ENCODE results near the gene RBBP5.

Gene RBBP5

GRCh38 chr1:205133287-205133686 is 11.5 kb upstream of the RBBP5 start:
- no peak for DNase-seq (ENCODE audit: low read depth)

GRCh38 chr1:205129447-205130029 is 7.8 kb upstream of the RBBP5 start:
- no peak for DNase-seq (ENCODE audit: low read depth)

- DNase-seq (ENCODE audit: low read depth): no peak
These were observed 6.3 kb upstream of the RBBP5 start for GRCh38 chr1:205128050-205128449.

- no peak for DNase-seq (ENCODE audit: low read depth)
These were observed 5.9 kb upstream of the RBBP5 start for GRCh38 chr1:205127646-205128045.

GRCh38 chr1:205124726-205125125 is 2.9 kb upstream of the RBBP5 start:
- DNase-seq (ENCODE audit: low read depth): no peak

DNA sequence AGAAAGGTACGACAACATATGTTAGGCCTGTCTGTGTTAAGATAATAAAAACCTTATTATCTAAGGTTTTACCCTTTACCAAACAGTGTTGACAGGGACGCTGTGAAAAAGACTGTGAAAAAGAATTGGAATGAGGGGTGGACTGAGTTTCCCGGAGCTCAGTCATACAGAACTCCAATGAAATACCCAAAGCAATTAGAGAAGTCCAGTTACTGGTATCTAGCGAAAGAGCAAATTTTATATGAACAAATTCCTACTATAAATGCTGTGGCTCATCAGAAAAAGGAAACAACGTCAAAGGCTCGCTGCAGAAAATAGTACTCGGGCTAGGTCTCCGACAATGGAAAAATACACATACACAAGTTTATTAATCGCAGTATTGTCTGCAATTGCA is 708 bp upstream of the RBBP5 start:
- no peak for DNase-seq (ENCODE audit: low read depth)

DNA sequence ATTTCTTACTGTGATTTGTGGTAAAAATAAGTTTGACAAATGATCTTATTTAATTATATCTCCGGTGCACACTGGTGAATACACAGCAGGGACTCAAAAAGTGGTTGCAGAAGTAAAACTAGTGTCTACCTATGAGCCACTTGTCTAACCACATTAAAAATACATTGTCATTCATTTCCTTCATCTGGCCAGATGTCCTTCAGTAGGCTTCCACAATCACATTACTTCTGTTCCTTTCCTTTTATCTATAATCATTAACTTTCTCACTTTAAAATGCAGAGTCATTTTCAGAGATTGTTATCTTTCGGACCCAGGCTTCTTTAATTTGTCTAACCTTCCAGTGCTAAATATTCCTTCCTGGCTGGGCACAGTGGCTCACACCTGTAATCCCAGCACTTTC is 3.0 kb downstream of the RBBP5 start:
- no peak for DNase-seq (ENCODE audit: low read depth)

GRCh38 chr1:205111354-205111753 is 10.4 kb downstream of the RBBP5 start:
- no peak for DNase-seq (ENCODE audit: low read depth)

DNA sequence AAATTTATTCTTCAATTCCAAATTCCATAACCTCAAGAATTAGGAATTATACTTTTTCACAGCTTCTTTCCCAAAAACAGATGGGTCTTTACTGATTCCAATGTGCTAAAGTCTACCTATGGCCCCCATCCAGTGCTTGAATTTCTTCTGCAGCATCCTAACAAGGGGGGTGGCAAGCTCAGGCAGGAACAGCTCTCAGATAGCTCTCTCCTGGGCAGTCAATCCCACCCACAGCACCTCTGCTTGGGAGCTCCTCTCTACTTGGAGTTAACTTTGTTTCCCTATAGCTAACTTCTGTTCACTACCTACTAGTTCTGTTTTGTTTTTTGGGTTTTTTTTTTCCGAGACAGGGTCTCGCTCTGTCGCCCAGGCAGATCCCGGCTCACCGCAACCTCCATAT is 12.1 kb downstream of the RBBP5 start:
- no peak for DNase-seq (ENCODE audit: low read depth)

DNA sequence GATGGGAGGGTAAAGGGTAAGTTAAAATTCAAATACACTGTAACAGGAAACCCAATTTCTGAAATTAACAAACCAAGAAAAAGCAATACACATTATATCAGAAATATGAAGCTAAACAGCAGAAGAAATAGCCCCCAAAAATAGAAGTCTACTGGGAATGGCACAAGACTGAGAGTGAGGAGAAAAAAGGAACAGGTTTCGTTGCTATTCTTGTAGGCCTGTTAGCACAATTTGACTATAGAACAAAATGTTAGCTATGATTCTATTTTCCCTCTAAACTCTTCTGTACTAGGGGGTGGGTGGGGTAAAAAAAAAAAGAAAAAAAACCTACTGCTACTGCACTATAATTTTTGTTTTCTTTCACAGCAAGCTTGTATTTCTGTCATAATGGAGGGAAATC is 12.5 kb downstream of the RBBP5 start:
- no peak for DNase-seq (ENCODE audit: low read depth)

- no peak for DNase-seq (ENCODE audit: low read depth)
These were observed 13.3 kb downstream of the RBBP5 start for GRCh38 chr1:205108464-205108863.

DNA sequence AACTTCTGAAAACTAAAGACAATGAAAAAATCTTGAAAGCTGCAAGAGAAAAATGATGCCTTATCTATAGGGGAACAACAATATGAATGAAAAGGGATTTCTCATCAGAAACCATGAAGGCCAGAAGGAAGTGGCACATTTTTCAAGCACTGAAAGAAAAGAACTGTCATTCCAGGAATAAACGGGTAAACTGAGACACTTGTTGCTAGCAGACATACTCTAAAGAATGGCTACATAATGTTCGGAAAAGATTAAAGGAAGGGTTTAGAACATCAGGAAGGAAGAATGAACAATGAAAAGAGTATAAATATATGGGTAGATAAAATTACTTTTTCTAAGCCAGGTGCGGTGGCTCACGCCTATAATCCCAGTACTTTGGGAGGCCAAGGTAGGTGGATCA is 14.5 kb downstream of the RBBP5 start:
- DNase-seq (ENCODE audit: low read depth): no peak

- no peak for DNase-seq (ENCODE audit: low read depth)
These were observed 19.4 kb downstream of the RBBP5 start for GRCh38 chr1:205102404-205102803.

GRCh38 chr1:205098242-205098641 is 23.5 kb downstream of the RBBP5 start:
- DNase-seq (ENCODE audit: low read depth): no peak

DNA sequence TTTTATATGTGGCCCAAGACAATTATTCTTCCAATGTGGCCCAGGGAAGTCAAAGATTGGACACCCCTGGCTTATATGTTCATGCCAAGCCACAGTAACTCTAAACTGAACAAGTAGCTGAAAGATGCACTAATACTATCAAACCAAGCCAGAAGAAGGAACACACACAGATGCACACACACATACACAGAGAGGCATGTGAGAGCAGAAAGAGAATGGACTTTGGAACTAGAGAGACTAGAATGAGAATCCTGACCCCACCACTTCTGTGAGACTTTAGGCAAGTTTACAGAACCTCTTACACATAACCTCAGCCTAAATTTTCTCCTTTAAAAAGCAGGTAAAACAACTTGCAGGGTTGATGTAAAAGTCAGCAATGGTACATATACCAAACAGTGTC is 26.4 kb downstream of the RBBP5 start:
- DNase-seq (ENCODE audit: low read depth): no peak

- DNase-seq (ENCODE audit: low read depth): no peak
These were observed 30.6 kb downstream of the RBBP5 start for GRCh38 chr1:205091043-205091740.

DNA sequence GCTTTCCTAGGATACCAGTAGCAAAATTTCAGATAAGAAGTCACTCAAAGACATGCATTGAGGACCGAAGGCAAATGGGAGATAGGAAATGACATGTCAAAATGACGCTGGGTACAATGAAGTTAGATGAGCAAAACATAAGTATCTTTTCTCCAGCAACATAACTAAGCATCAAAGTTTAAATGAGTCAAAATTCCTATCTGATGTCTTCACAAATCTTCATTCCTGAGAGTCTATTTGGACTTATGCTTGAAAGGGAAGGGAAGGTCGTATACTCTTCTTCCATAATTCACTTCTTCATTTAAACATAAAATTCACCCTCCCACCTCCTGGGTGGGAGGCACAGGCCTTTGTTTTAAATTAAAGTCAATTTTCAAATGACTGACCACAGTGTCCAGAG is 33.4 kb downstream of the RBBP5 start:
- DNase-seq (ENCODE audit: low read depth): no peak

- DNase-seq (ENCODE audit: low read depth): no peak
These were observed 37.4 kb downstream of the RBBP5 start, which contains the start of gene TMEM81 for GRCh38 chr1:205084360-205084759. TMEM81 (minus strand) TSS chr1:205084460; CDS start chr1:205084320, 140 bp downstream.

- DNase-seq (ENCODE audit: low read depth): no peak
These were observed 39.3 kb downstream of the RBBP5 start for GRCh38 chr1:205082431-205082830.

DNA sequence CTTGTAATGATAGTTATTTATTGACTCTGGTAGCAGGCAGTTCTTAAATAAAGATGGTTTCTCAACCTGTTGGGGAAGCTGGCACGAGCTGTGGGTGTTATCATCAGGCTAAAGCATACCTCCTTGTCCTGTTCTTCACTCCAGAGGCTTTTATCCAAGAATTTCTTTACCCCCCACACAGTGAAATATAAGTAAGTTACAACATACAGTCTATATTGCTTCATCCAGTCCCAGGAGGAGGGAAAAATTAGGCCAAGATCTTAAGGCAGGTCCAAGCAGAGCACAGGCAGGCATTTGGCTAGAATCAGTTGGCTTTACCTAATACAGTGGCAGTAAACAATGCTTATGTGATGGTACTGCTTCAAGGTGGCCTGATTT is 43.9 kb downstream of the RBBP5 start:
- no peak for DNase-seq (ENCODE audit: low read depth)

DNA sequence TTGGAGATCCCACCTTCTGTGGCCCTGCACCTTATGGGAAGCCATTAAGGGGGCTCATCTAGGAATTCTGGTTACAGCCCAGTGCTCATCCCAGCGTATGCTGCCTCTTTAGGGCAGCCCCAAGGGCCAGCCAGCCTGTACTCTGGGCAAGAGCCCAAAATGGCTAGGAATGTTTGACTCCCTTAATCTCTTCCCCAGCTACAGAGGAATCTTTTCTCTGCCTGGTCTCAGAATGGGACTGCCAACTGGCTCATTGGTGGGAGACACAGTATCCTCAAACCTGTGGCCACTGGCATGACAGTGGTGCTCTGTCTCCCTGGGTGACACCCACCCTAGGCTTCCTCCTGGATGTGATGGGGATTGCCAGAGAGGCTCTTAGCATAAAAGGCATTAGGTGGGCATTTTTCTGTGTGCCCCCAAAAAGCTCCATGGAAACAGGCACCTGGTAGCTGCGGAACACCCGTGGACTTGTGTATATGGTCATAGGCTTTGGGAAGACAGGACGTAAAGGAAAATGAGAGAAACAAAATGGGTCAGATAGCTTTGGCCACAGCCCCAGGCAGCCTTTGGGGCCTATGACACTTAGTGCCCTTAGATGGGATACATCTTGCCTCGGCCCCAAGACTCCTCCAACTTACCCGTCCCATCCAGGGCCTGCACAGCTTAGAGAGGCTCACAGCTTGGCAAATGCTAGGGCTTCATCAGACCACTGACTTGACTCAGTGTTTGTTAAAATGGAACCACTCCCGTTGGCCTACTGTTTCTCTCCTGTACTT is 44.4 kb downstream of the RBBP5 start:
- no peak for DNase-seq (ENCODE audit: low read depth)

GRCh38 chr1:205076245-205076761 is 45.5 kb downstream of the RBBP5 start:
- DNase-seq (ENCODE audit: low read depth): no peak

GRCh38 chr1:205075642-205076155 is 46.1 kb downstream of the RBBP5 start:
- DNase-seq (ENCODE audit: low read depth): no peak
